K562 (cell line): Measurements from ENCODE around the gene CCNK. TPM values are rescaled to one million over a fixed set of nuclear protein-coding genes. Genes with fewer than 3 reads are reported as not detected.

Experiments used
- ATAC-seq: fragments of 200-7000 bp; cut with Tn5 transposase; 3 replicates; pipeline ENCODE4 v1.9.1; 2020; ENCODE audit warnings: moderate library complexity
- BruUV-seq: library from RNA; stranded (reverse); fragments of 400-500 nt; replicated peaks from 2 replicates; lab custom pipeline; 2021; lab: Mats Ljungman, UMichigan
- CTCF ChIA-PET: fragments of 300-600 bp; formaldehyde crosslinking; extraction: SDS; loops from one replicate; lab custom pipeline; 2021; ENCODE audit warnings: low intra/inter-chr PET ratio; lab: Yijun Ruan, JAX
- POLR2A ChIA-PET: fragments of 300-600, 350-650 bp; sonication (Branson Sonifier 250); formaldehyde crosslinking; extraction: SDS; loops from one replicate; lab custom pipeline; 2021; ENCODE audit warnings: antibody characterized with exemption, inconsistent platforms; lab: Yijun Ruan, JAX
- DNase-seq, 4 experiments: peaks; one replicate each; pipeline versions ENCODE4 v3.0.0 to v3.0.0-alpha.2; 2011 to 2018; ENCODE audit warnings: low spot score in 3 of 4, mixed read lengths in 3 of 4; ENCODE audit errors: extremely low read depth in 1 of 4
- FAIRE-seq: peaks from 2 replicates; lab custom pipeline; 2011; peaks lifted over from hg19 to GRCh38; lab: Jason Lieb, UNC
- H2AFZ ChIP-seq: 2 replicates; pipeline ENCODE4 v1.6.0; 2011; ENCODE audit warnings: low read depth, low read length, control low read depth, inconsistent platforms
- H3K27ac ChIP-seq: fragments of 200-600 bp; 3 replicates; pipeline ENCODE4 v1.8.0; 2011; ENCODE audit warnings: low read depth, mild to moderate bottlenecking, control low read depth, inconsistent platforms, low read length, moderate library complexity, mixed read lengths; ENCODE audit errors: extremely low read depth
- H3K27me3 ChIP-seq, 2 experiments: fragments of 300-600 bp in 1 of 2; 2 replicates in 1 of 2; 3 replicates in 1 of 2; pipeline versions ENCODE4 v1.6.0 to v1.8.0; 2011; ENCODE audit warnings: inconsistent platforms in 2 of 2, low read length in 2 of 2, mild to moderate bottlenecking in 1 of 2, mixed read lengths in 1 of 2, moderate library complexity in 1 of 2; ENCODE audit not compliant: control insufficient read depth in 2 of 2, insufficient read depth in 2 of 2
- H3K36me3 ChIP-seq: fragments of 300-600 bp; 3 replicates; pipeline ENCODE4 v1.8.0; 2011; ENCODE audit warnings: mild to moderate bottlenecking, low read length, inconsistent platforms; ENCODE audit not compliant: control insufficient read depth, insufficient read depth
- H3K4me1 ChIP-seq, 2 experiments: fragments of 200-600 bp in 1 of 2; replicated peaks in 1 of 2; 2 replicates in 1 of 2; 3 replicates in 1 of 2; pipeline versions ENCODE4 v1.5.1 to v1.8.0; 2011; ENCODE audit warnings: inconsistent platforms in 2 of 2, low read length in 2 of 2, mild to moderate bottlenecking in 1 of 2, mixed read lengths in 1 of 2, moderate library complexity in 1 of 2; ENCODE audit not compliant: control insufficient read depth in 2 of 2, insufficient read depth in 2 of 2
- H3K4me2 ChIP-seq: 2 replicates; pipeline ENCODE4 v1.6.1; 2011; ENCODE audit warnings: low read length, control low read depth, inconsistent platforms, mixed read lengths; ENCODE audit not compliant: insufficient read depth
- H3K4me3 ChIP-seq: fragments of 200-600 bp; sonication (generic), shearing (Covaris generic); 2 replicates; pipeline ENCODE4 v1.5.1; 2016; ENCODE audit warnings: control low read depth, inconsistent platforms
- H3K79me2 ChIP-seq: fragments of 200-600 bp; 3 replicates; pipeline ENCODE4 v1.8.0; 2011; ENCODE audit warnings: low read length, inconsistent platforms; ENCODE audit not compliant: control insufficient read depth, insufficient read depth
- H3K9ac ChIP-seq, 2 experiments: 2 replicates each; pipeline versions ENCODE4 v1.6.0 to v1.6.1; 2011; ENCODE audit warnings: low read depth in 2 of 2, low read length in 2 of 2, control low read depth in 1 of 2, inconsistent platforms in 1 of 2, mild to moderate bottlenecking in 1 of 2, mixed read lengths in 1 of 2; ENCODE audit not compliant: insufficient read depth in 1 of 2
- H3K9me1 ChIP-seq: one replicate; pipeline ENCODE4 v1.6.0; 2011; ENCODE audit warnings: inconsistent platforms, mild to moderate bottlenecking, low read length, moderate library complexity; ENCODE audit not compliant: control insufficient read depth, insufficient read depth
- H3K9me3 ChIP-seq: replicated peaks from 2 replicates; pipeline ENCODE4 v1.5.1; 2011; ENCODE audit warnings: low read depth, low read length, inconsistent platforms; ENCODE audit not compliant: control insufficient read depth, insufficient read depth
- H4K20me1 ChIP-seq: replicated peaks from 2 replicates; pipeline ENCODE4 v1.6.1; 2011; ENCODE audit warnings: low read length, inconsistent platforms, mixed read lengths; ENCODE audit not compliant: control insufficient read depth, insufficient read depth
- ERF ChIP-seq: fragments of 450-650 bp; formaldehyde crosslinking; IDR thresholded peaks from 2 replicates; pipeline ENCODE4 v1.4.0; 2020; ENCODE audit warnings: mild to moderate bottlenecking, mixed read lengths
- WGBS: fragments of 100-300 bp; shearing (Covaris generic); methylation state at CpG from one replicate; pipeline ENCODE4 v1.1.6; 2016; ENCODE audit warnings: low coverage, mixed read lengths; ENCODE audit not compliant: insufficient coverage; ENCODE audit errors: missing lambda C conversion rate; 5-methylcytosine and 5-hydroxymethylcytosine counted together
- in situ Hi-C: fragments of 300-500 bp; cut with MboI; formaldehyde crosslinking; loops from 4 replicates; pipeline ENCODE4 v1.15.0; 2018; ENCODE audit warnings: inconsistent platforms, mixed read lengths
- intact Hi-C: fragments of 100-400 bp; cut with micrococcal nuclease; formaldehyde crosslinking; loops from 2 replicates; pipeline ENCODE4 v1.14.2; 2022
- polyA plus RNA-seq, 8 experiments: library from polyadenylated mRNA; depleted of rRNA in 4 of 8; stranded (reverse) in 5 of 8; unstranded in 3 of 8; fragments of >200 nt; fragmentation: Nextera tagmentation in 2 of 8; fragmentation: Illumina TruSeq in 1 of 8; extraction: Ambion mirVana in 2 of 8; extraction: Trizol in 1 of 8; gene quantifications; 2 replicates each; pipeline versions ENCODE4 v1.2.1 to v1.2.3, GENCODE V29; 2011 to 2014; ENCODE audit warnings: inconsistent platforms in 1 of 8, missing spikeins in 1 of 8
- total RNA-seq, 7 experiments: library from RNA; depleted of rRNA in 6 of 7; stranded (reverse); fragments of >200 nt in 6 of 7; fragmentation: Illumina TruSeq in 2 of 7; extraction: Trizol in 2 of 7; gene quantifications; 2 replicates each; pipeline versions ENCODE4 v1.2.1 to v1.2.3, GENCODE V29; 2011 to 2021; ENCODE audit warnings: low replicate concordance in 1 of 7
- TF ChIP-seq, protein P1 (sequence below): fragments of 250-450 bp; sonication (Bioruptor Pico); IDR thresholded peaks from 2 replicates; pipeline ENCODE4 v1.4.0; 2020; ENCODE audit warnings: mild to moderate bottlenecking
- TF ChIP-seq, protein P2 (sequence below): sonication (generic); formaldehyde crosslinking; IDR thresholded peaks from 2 replicates; pipeline ENCODE4 v1.8.0; 2023; ENCODE audit warnings: mild to moderate bottlenecking, missing genetic modification reagents

CCNK gene
- total and polyA plus RNA-seq, 9 of the 15 experiments (the other 6 are each of a cell fraction or from before 2014, with no cell fraction given), result 5.8 to 84.2 (median 16.4) TPM

DNA sequence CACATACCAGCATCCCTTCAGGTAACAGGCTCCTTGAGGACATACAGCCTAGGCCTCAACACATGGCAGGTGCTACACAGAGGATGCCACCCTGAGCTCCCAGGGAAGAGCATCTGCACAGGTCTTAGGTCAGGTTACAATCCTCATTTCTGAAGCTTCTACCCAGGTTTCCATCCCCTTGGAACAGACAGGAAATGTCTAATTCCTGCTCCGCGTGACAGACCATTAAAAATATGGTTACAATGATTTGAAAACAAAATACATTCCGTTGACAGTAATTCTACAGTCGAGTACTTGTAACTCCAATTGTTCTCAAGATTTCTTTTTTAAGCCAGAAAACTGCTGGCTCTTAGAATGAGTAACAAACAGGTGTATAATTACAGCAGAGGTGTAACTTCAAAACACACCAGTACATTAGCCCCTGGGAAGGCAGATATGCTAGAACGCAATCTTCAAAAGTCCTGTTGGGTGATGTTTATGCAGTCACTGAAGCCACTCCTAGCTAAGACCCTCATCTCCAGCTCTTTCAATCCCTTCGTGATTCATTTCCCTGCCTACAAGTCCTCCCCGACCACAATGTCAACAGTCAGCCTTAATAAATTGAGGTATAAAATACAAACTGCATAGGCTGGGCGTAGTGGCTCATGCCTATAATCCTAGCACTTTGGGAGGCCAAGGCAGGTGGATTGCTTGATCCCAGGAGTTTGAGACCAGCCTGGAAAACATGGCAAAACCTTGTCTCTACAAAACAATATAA lies 12.2 kb upstream of the CCNK start (continued):
- TF ChIP-seq, protein P1, sequence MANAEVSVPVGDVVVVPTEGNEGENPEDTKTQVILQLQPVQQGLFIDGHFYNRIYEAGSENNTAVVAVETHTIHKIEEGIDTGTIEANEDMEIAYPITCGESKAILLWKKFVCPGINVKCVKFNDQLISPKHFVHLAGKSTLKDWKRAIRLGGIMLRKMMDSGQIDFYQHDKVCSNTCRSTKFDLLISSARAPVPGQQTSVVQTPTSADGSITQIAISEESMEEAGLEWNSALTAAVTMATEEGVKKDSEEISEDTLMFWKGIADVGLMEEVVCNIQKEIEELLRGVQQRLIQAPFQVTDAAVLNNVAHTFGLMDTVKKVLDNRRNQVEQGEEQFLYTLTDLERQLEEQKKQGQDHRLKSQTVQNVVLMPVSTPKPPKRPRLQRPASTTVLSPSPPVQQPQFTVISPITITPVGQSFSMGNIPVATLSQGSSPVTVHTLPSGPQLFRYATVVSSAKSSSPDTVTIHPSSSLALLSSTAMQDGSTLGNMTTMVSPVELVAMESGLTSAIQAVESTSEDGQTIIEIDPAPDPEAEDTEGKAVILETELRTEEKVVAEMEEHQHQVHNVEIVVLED (CRISPR knock-in tag), result no peak
- no peak for TF ChIP-seq ERF
- TF ChIP-seq, protein P2, sequence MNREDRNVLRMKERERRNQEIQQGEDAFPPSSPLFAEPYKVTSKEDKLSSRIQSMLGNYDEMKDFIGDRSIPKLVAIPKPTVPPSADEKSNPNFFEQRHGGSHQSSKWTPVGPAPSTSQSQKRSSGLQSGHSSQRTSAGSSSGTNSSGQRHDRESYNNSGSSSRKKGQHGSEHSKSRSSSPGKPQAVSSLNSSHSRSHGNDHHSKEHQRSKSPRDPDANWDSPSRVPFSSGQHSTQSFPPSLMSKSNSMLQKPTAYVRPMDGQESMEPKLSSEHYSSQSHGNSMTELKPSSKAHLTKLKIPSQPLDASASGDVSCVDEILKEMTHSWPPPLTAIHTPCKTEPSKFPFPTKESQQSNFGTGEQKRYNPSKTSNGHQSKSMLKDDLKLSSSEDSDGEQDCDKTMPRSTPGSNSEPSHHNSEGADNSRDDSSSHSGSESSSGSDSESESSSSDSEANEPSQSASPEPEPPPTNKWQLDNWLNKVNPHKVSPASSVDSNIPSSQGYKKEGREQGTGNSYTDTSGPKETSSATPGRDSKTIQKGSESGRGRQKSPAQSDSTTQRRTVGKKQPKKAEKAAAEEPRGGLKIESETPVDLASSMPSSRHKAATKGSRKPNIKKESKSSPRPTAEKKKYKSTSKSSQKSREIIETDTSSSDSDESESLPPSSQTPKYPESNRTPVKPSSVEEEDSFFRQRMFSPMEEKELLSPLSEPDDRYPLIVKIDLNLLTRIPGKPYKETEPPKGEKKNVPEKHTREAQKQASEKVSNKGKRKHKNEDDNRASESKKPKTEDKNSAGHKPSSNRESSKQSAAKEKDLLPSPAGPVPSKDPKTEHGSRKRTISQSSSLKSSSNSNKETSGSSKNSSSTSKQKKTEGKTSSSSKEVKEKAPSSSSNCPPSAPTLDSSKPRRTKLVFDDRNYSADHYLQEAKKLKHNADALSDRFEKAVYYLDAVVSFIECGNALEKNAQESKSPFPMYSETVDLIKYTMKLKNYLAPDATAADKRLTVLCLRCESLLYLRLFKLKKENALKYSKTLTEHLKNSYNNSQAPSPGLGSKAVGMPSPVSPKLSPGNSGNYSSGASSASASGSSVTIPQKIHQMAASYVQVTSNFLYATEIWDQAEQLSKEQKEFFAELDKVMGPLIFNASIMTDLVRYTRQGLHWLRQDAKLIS (CRISPR knock-in tag), result no peak
- TF ChIP-seq, all 486 proteins: peak for 0

DNA sequence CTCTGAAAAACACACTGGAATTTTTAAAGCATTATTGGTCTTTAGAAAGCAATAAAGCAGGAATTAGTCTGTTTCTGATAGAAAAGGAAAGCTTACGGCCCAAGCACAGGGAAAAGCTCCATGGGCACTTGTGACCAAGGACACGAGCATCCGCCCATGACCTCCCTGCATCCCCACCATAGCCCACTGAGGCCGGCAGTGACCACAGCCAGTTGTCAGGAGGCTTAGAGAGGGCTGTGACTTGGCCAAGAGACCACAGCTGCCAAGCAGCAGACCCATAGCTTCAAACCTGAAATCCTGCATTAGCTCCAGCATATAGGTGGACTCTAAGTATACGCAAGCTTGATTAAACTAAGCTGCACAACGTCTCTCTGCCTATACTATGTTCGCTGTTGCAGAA lies 9.5 kb upstream of the CCNK start:
- peaks cover 18% of the 10 kb centered on the region for H4K20me1 ChIP-seq
- no TSS peak for BruUV-seq
- intact Hi-C loops, result no loop called here
- H3K79me2 ChIP-seq, result peaks cover 89% of the 10 kb centered on the region
- in situ Hi-C loops, result no loop called here
- H3K9ac ChIP-seq, result no peak overlapping the region
- H3K9me3 ChIP-seq, result no peaks in the 10 kb centered on the region
- H3K4me3 ChIP-seq, result no peak overlapping the region
- no peak overlapping the region for H3K27ac ChIP-seq
- 80% methylated on average over 6 of the region's 7 CpGs for WGBS
- ATAC-seq (no peak), FAIRE-seq (no peak), DNase-seq (no peak)
- POLR2A ChIA-PET, result interaction anchor here (0.6 to 1.3 kb wide), 2 partner anchors 10 to 53 kb away, joined by 4 to 5 read pairs; no protein-coding TSS in a partner anchor
- H3K4me2 ChIP-seq, result no peak overlapping the region
- H3K27me3 ChIP-seq, result no peaks in the 10 kb centered on the region
- CTCF ChIA-PET, result no interaction called here
- H2AFZ ChIP-seq, result no peak overlapping the region
- H3K9me1 ChIP-seq, result no peaks in the 10 kb centered on the region
- no peaks in the 10 kb centered on the region; the same call in 2 of the 3 replicates for H3K36me3 ChIP-seq
- peaks cover 0 to 23% of the 10 kb centered on the region in 2 experiments; a peak in 3 of 5 replicates for H3K4me1 ChIP-seq
